ENCODE data around the gene CAPZA1.
A peak's percentile ranks its signal among the peaks of the same experiment; 100 is the strongest.

The CAPZA1 gene

DNA sequence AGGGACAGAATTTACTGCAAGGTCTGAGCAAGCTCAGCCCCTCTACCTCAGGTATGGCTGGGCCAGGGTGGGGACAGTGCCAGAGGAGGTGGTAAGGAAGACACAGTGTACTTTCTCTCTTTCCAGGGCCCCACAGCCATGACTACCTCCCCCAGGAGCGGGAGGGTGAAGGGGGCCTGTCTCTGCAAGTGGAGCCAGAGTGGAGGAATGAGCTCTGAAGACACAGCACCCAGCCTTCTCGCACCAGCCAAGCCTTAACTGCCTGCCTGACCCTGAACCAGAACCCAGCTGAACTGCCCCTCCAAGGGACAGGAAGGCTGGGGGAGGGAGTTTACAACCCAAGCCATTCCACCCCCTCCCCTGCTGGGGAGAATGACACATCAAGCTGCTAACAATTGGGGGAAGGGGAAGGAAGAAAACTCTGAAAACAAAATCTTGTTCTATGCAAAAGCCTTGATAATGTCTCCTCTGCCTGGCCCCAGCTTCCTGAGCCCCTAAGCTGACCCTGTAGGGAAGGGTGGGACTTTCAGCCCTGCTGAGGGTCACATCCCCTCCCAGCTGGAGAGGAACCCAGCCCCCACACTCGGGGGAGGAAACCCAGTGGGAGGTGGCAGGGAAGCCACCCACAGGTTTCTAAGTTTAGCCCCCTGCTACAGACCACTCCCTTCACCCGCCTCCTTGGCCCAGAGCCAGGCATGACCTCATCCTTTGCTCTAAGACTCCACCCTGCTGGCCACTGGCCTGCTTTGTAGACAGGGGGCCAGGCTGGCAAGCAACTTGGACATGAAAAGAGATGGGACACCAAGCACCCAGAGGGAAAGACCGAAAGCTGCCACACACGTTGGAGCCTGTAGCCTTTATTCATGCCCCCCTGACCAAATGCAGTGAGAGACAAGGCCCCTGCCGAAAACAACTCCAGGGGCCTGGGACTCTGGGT is 80.9 kb downstream of the CAPZA1 start:
- peak in 1 of 2 donors; percentile 60 for DNase-seq (ENCODE audit: low read depth in 2 of 2)

DNA sequence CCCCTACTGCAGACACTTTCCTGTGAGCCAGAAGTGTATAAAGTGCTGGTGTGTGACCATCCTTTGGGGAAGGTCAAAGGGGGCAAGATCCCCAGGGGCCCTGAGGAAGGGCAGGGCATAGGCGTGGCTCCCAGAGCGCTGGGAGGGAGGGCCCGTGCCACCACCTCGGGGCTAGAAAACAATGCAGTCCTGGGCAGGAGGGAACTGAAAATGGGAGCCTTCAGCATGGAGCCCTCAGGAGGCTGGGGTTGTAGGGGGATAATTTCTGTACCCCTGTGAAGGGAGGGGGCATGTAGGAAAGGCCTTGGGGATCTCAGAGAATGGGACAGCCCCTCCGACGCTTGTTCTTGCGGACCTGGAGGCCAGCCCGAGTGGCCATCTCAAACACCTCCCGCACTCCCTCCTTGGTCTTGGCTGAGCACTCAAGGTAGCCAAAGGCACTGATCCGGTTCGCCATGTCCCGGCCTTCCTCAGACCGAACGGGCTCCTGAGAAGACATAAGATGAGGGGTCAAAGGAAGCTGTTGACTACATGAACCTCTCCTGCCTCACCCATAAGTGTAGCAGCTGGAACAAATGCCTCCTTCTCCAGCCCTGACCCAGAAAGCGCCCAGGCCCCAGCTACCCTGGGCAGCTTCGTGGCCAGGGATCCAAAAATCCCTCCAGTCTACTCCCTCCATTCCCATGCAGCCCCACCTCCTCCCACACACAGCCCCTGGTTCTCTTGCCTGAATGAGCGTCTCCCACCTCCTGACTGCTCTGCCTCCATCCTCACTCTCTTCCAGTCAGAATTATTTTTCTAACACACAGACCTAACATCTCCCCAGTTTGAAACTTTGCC is 81.8 kb downstream of the CAPZA1 start:
- DNase-seq (ENCODE audit: low read depth in 2 of 2): no peak

DNA sequence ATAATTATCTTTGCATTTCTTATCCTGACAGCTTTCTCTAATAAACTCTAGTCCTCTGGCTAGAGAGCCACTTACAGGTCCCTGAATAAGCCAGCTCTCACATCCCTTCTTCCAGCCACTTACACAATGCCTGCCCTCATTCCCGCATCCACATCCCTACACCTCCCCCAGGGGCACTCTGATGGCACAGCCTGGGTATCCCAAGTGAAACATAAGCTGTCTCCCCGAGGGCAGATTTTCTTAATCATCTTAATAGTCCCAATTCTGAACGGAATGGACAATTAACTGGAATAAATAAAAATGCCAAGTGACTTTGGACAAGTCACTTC is 82.4 kb downstream of the CAPZA1 start:
- no peak for DNase-seq (ENCODE audit: low read depth in 2 of 2)

DNA sequence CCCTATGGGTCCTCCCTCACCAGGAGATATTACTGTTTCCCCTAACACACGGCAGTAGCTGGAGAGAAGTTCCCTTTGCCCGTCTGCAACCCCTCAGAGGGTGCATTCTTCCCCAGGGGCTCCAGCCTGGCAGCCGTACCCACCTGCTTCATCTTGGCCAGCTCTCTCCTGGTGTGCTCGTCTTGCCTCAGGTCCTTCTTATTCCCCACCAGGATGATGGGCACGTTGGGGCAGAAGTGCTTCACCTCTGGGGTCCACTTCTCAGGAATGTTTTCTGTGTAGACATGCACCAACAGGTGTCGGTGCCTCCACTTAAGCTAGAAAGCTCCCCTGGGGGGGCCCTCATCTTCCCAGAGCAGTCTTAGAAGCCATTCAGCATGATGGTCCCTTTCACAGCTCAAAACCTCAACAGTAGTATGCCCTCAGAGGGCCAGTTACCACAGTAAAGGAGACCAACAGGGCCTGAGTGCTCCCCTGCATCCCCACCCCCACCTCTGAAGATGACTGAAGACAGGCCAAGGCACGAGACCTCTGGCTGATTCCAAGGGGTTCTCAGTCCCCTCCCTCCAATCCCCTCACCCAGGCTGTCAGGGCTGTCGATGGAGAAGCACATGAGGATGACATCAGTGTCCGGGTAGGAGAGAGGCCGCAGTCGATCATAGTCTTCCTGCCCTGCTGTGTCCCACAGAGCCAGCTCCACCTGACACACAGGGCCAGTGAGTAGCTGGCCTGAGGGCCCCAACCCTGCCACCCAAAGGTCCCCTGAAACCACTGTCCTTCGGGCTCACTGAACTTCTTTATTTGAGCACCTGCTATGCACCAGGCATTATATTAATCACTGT is 83.0 kb downstream of the CAPZA1 start:
- no peak for DNase-seq (ENCODE audit: low read depth in 2 of 2)

DNA sequence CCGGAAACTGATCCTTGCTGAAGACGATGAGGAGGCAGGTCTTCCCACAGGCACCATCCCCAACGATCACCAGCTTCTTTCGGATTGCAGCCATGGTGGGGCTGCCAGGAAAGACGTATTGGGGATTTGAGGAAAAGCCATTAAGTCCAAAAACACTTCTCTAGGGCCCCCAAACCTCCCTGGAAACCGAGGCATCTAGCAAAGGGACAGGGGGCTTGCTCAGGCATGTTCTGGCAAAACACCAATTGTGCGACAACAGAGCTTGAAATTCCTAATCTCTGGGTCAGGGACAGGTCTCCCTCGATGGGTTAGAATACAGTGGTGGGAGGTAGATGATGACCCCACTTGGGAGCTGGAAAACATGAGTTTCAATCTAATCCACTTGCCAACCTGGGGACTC is 84.1 kb downstream of the CAPZA1 start:
- no peak for DNase-seq (ENCODE audit: low read depth in 2 of 2)

DNA sequence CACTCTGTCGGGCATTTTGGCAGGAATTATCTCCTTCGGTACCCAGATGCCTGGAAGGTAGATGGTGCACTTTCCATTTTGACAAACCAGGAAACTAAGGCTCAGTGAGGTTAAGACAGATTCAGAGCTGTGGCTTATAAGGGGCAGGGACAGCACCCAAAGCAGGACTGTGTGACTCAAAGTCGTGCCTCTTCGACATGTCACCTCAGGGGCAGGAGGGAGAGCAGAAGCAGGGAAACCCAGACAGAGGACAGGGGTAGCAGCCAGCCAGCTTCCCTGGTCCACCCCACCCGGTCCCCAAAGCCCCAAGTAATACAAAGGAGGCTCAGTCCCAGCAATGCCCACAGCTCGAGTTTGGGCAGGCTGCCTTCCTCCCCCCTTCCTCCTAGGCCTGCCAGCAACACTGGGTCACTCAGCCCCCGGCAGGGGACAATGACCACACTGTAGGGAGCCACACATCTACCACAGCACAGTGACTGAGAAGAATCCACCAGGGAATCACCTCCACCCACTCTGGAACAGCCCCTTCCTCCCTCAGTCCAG is 84.8 kb downstream of the CAPZA1 start:
- DNase-seq (ENCODE audit: low read depth in 2 of 2): no peak

DNA sequence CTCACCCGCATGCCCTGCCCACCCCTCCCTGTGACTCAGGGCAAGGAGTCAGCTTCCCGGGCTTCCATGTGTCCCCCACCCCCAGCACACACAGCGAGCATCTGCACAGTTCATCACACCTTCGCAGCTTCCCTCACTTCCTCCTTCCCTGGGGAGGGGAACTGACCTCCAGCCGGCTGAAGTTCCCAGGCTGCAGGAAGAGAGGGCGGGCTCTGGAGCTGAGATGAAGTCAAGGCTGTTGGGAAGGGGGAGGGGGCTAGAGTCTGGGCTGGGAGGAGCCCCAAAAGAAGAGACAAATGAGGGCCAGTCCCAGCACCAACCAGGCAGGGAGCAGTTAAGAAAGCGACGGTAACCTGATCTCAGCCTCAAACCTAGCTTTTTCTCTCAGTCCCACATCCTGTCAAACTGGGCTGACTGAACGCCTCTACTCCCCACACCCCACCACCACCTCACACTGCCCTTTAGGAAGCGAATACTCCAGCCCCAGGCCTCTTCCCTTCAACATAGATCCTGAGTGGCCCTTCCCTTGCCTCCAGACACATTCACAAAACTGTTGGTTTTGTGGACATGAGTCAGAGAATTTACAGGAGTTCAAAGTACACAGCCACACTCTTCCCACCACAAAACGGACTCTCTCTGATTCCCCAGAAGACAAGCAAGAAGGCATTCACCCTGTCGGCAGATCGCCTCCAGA is 85.4 kb downstream of the CAPZA1 start:
- no peak for DNase-seq (ENCODE audit: low read depth in 2 of 2)

DNA sequence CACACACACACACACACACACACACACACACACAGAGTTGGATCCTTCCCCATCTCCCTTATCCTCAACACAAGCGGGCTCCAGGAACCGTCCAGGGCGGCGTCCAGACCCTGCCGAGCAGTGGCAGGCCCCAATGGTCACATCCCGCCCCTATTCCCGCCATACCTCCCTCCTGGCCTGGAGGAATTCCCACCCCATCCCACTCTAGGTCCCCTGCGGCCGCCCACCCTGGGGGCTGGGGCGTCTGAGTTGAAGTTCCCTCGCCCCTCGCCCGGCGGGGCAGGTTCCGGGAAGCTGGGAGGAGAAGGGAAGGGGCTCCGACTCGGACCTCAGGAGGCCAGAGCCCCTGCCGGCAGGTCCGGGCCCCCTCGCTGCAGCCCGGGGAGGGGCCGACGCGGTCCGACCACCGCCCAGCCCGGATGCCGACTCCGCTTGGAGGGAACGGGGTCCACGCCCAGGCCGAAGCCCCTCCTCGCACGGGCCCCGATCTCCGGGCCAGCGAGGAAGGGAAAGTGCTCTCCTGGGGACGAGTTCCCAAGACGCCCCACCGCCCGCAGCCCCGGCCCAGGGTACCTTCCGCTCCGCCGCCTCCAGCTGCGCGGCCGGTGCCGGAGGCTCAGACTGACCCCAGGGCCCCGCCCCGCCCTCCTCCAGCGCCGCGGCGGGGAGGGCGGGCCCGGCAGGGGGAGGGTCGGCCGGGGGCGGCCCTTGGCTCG is 87.0 kb downstream of the CAPZA1 start, which contains the start of gene RHOC:
Gene RHOC (minus strand): TSS at position 623 of the 716 bp plus-strand sequence. CDS start 3,328 bp downstream, outside the sequence.
- no peak for DNase-seq (ENCODE audit: low read depth in 2 of 2)

DNA sequence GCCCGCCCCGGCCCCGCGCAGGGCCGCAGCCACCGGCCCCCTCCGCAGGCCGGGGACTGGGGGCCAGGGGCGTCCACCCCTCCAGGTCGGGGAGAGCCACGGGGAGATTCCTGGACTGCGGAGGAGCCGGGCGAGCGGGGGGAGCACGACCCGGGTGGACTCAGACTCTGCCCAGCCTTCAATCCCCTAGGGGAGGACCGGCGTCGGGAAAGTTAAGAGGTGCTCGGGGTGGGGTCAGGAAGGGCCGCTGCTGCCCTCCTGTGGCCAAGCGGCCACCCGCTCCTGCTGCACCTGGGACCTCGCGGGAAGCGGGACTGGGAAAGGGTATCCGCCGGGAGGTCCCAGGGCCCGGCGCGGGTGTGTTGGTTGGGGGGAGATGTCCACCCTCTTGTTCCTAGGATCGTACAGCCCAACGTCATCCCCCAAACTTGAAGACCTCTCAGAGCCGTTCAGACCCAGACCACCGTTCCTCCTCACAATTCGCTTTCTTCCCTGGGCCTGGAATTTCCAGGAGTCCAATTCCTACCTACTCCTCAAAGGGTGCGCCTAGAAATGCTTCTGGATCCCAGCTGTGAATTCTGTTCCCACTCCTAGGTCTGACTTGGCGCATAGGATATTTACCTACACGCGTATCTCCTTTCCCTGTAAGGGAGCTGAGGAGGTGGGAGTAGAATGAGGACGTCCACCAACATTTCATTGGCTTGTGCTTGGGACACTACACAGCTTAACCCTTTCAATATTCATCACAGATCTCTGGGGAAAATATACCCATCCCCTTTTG is 87.8 kb downstream of the CAPZA1 start:
- peak; percentile 52 to 54 for DNase-seq (ENCODE audit: low read depth in 2 of 2)

DNA sequence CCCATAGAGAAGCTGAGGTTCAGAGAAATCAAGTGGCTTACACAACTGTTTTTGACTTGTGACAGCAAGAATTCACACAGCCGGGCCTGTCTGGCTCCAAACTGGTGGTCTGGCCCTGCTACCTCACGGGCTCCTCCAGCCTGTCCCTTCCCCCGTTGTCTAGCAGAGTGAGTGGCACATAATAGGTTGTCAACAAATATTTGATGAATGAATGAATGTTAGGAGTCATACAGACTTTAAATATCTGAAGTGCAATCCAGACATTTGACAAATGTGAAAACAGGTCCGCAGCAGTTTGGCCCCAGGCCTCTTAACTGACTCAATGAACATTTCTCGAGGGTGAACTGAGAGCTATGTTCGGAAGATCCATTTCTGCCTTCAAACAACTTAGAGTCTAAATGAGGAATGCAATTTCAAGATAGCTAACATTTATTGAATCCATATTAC is 88.4 kb downstream of the CAPZA1 start:
- no peak for DNase-seq (ENCODE audit: low read depth in 2 of 2)

DNA sequence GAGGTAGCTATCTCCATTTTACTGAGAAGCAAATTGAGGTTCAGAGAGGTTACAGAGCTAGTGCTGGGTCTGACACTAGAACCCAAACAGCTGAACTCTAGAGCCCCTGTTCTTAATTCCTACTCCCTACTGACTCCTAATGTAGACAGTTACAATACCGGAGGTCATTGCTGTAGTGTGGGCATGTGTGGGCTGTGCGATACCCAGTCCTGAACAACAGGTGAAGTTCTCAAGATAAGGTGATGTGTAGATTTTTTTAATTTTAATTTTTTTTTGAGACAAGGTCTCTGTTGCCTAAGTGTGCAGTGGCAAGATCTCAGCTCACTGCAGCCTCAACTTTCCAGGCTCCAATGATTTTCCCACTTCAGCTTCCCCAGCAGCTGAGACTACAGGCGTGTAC is 88.9 kb downstream of the CAPZA1 start:
- DNase-seq (ENCODE audit: low read depth in 2 of 2): no peak

DNA sequence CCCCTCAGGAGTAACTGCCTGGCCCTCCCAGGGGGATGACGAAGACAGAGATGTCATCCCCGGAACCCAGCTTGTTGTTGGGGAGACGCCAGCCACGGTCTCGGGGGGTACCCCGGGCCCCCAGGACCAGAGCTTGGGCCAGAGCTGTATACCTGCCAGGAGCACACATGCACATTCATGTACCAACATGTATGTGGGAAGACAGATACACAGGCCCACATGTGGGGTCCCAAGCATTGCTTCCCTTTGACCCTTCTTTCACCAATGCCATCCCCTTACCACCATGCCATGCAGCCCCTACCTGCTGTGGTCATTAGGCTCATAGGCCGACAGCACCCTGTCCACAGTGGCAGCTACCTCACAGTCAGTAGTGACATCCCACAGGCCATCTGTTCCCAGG is 90.5 kb downstream of the CAPZA1 start:
- DNase-seq (ENCODE audit: low read depth in 2 of 2): no peak

DNA sequence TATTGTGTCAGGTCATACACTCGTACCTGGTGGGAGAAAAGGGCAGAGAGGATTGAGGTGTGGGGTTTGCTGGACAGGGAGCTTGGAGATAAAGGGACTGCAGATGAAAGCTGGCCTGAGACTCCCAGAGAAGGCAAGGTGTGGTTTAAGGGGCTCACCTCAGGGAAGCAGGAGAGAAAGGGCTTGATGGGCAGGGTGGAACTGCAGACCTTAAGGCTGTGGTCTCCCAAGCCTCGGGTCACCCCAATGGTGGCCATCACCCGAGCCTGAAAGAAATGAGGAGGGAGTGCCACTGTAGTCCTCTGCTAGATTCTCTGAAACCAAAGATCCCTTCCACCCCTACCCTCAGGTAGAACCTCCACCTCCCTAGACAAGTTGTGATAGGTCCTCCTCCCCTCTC is 91.0 kb downstream of the CAPZA1 start:
- DNase-seq (ENCODE audit: low read depth in 2 of 2): no peak

DNA sequence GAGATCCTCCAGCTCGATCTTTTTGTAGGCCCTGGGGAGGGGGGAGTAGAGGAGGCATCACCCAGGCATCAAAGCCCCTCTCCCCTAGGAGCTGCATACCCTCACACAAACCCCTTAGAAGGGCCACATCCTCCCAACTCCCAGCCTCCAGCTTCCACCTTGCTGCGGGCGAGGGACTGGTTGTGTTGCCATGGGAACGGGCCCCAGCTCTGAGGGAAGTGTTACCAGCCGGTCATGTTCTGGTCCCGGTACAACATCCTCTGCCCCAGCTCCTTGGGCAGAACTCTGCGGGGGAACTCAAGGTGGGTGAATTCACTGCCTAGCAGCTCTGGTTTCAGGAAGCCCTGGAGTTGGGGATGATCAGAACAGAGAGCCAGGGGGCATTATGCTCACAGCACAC is 91.4 kb downstream of the CAPZA1 start:
- no peak for DNase-seq (ENCODE audit: low read depth in 2 of 2)

DNA sequence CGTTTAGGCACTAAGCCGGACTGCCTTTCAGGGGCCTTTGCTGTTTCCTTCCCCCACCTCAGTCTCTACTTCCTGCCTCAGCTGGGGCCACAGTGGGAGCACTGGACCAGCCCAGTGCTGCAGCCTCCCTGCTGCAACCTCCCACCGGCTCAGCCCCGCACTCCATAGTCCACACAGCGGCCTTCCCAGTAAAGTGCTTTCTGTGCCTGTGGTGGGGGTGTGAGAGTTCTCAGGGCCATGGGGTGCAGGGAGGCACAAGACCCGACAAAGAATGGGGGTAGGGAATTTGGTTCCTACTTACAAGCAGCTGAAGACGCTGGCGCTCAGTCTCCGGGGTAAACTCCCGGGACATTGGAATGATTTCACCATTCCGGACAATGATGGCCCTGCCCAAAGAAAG is 92.0 kb downstream of the CAPZA1 start:
- DNase-seq (ENCODE audit: low read depth in 2 of 2): no peak

DNA sequence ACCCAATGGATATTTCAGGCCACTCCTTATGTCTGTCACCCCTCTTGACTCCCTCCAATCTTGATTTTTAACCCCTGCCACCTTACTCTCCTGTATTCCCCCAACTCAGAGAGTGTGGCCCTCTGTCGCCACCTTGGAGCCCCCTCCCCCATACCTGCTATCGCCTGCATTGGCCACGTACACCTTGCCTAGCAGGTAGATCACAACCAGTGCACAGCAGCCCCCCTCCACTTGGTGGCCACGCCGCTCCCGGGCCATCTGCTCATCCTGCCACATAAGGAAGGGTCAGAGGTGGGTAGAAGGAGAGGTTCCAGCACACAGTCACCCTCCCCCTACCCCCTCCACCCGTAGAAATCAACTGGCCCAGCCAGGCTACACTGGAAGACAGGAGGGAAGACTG is 92.6 kb downstream of the CAPZA1 start:
- DNase-seq (ENCODE audit: low read depth in 2 of 2): no peak

DNA sequence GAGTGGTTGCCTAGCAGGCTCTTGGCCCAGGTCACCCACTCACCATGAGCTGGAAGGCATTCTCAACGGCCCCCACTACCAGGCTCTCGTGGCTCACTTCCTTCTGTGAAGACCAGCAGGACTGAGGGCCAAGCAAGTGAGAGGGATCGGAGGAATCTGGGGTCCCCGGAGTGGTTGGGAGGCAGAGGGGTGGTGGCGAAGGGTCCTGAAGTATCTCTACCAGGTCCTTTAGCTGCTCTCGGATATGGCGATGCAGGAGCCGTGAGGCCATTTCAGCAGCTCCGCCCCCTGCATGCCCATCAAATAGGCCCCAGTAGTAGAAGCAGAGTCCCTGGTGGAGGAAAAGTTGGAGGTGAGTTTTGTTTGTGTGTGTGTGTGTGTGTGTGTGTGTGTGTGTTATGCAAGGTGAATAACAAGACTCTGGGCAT is 93.1 kb downstream of the CAPZA1 start:
- no peak for DNase-seq (ENCODE audit: low read depth in 2 of 2)

DNA sequence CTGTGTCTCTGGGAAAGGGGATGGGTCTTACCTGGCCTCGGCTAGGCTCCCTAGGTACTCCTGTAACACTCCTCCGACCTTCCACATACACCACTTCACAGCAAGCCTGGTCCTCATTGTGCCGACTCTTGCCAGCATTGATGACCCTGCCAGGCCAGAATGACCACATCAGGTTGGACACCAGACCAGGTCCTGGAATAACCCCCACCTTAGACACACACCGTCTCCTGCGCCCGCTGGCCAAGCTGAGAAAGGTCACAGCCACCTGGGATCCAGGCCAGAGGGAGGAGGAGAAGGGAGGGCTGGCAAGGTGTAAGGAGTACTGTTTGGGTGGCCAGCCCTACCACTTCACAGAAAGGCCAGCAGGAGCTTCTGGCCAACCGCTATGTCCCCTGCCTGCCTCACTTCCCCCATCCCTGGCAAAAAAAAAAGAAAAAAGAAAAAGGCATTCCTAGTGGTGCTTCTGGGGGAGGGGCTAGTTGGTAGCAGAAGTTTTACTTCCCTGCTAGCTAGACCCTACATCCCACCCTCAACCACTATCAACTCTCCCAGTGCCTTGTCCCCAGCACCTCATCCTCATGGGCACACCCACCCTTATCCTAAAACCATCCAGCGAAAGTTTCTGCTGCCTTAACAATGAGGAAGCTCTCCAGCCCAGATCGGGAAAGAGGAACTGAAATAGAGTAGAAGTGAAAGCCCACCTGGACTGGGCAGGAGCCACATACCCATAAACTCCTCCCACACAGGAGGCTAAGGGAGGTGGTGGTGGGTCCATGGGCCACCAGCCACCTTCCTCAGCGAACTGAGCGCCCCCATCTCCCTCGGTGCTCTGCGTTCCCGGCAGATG is 94.1 kb downstream of the CAPZA1 start:
- DNase-seq (ENCODE audit: low read depth in 2 of 2): no peak
